IMR-90 (cell line): ENCODE data around the gene OR10J1.

Experiments
- POLR2A ChIP-seq: IDR thresholded peaks from 2 replicates; pipeline ENCODE4 v1.6.1; 2012; ENCODE audit warnings: mild to moderate bottlenecking, low read depth, low read length
- RAD21 ChIP-seq: IDR thresholded peaks from 2 replicates; pipeline ENCODE4 v1.6.1; 2012; ENCODE audit warnings: low read length, improper control_type of control experiment

DNA sequence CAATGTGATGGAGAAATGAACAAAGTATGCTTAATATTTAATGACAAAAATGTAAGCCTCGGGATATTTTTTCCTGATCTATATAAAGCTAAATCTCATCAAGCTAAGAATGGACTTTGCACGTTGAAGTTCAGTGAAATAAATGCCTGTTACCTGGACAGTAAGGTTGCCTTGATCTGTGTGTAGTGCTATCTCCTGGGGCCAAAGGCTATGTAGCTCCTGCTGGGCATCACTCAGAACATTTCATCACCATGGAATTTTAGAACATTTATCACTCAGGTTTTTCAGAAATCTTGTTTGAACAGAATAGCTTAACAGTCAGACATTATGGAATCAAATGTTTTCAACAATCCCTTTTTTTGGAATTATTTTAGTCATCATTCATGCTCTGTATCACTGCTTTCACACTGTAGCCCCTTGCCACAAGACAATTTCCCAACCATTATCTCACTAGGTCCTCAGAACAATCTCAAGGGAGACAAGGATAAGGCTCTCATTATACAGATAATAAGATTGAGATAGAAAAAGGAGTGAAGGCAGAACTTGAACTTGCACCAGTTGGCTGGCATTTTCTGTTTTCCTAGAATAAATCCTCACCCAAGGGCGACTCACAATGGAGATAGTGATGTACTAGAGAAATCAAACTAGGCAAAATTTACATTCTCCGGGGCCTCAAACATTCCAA, 3.7 kb downstream of the OR10J1 start:
- TF ChIP-seq POLR2A (no peak), RAD21 (no peak)
